H1 (cell line): ENCODE results near the gene POLN. TPM values are rescaled to one million over a fixed set of nuclear protein-coding genes. Genes with fewer than 3 reads are reported as not detected.

Source experiments
- ATF3 ChIP-seq: IDR thresholded peaks from 2 replicates; pipeline ENCODE4 v1.6.1; 2011; ENCODE audit warnings: low read depth, mild to moderate bottlenecking, low read length; ENCODE audit not compliant: insufficient read depth
- BACH1 ChIP-seq: IDR thresholded peaks from 2 replicates; pipeline ENCODE4 v1.6.1; 2012; ENCODE audit warnings: low read length, improper control_type of control experiment
- CBX5 ChIP-seq: fragments of 300-800, 300-1000 bp; sonication (generic); IDR thresholded peaks from 2 replicates; pipeline ENCODE4 v1.7.1; 2016; ENCODE audit warnings: antibody characterized with exemption, low read length, low read depth
- CREB1 ChIP-seq: IDR thresholded peaks from 2 replicates; pipeline ENCODE4 v1.6.1; 2012; ENCODE audit warnings: inconsistent platforms
- E2F6 ChIP-seq: IDR thresholded peaks from 2 replicates; pipeline ENCODE4 v1.6.1; 2012; ENCODE audit warnings: inconsistent platforms
- EGR1 ChIP-seq: IDR thresholded peaks from 2 replicates; pipeline ENCODE4 v1.6.1; 2011; ENCODE audit warnings: low read depth, low read length, borderline replicate concordance
- EP300 ChIP-seq, 2 experiments: IDR thresholded peaks; 1 replicate in 1 of 2; 2 replicates in 1 of 2; pipeline ENCODE4 v1.6.1; 2011 to 2012; ENCODE audit warnings: low read depth in 2 of 2, low read length in 2 of 2, mild to moderate bottlenecking in 2 of 2, borderline replicate concordance in 1 of 2, inconsistent platforms in 1 of 2, moderate library complexity in 1 of 2
- HDAC2 ChIP-seq, 2 experiments: fragments of 300-600 bp in 1 of 2; sonication (generic) in 1 of 2; IDR thresholded peaks; 2 replicates each; pipeline ENCODE4 v1.6.1; 2011 to 2012; ENCODE audit warnings: low read depth in 2 of 2, low read length in 2 of 2, mild to moderate bottlenecking in 2 of 2, moderate library complexity in 2 of 2, borderline replicate concordance in 1 of 2, inconsistent platforms in 1 of 2
- NANOG ChIP-seq: IDR thresholded peaks from 2 replicates; pipeline ENCODE4 v1.6.1; 2011; ENCODE audit warnings: low read length, low read depth, mild to moderate bottlenecking, inconsistent platforms; ENCODE audit not compliant: insufficient read depth, poor library complexity, severe bottlenecking
- NRF1 ChIP-seq: IDR thresholded peaks from 2 replicates; pipeline ENCODE4 v1.6.1; 2011; ENCODE audit warnings: mild to moderate bottlenecking, low read depth, low read length, improper control_type of control experiment
- SIN3A ChIP-seq, 2 experiments: IDR thresholded peaks in 1 of 2; conservative IDR thresholded peaks in 1 of 2; 2 replicates each; pipeline ENCODE4 v1.6.1; 2011 to 2012; ENCODE audit warnings: low read length in 2 of 2, improper control_type of control experiment in 1 of 2, low read depth in 1 of 2, mild to moderate bottlenecking in 1 of 2
- SRF ChIP-seq: IDR thresholded peaks from 2 replicates; pipeline ENCODE4 v1.6.1; 2011; ENCODE audit warnings: mild to moderate bottlenecking, low read depth, low read length, moderate library complexity
- TCF12 ChIP-seq: IDR thresholded peaks from 2 replicates; pipeline ENCODE4 v1.6.1; 2011; ENCODE audit warnings: low read depth, mild to moderate bottlenecking, low read length
- YY1 ChIP-seq: IDR thresholded peaks from 2 replicates; pipeline ENCODE4 v1.6.1; 2011; ENCODE audit warnings: low read depth, mild to moderate bottlenecking, low read length
- polyA plus RNA-seq, 7 experiments: library from polyadenylated mRNA; depleted of rRNA in 3 of 7; stranded (reverse) in 5 of 7; unstranded in 2 of 7; fragments of >200 nt in 5 of 7; fragments of 200-250 nt in 2 of 7; gene quantifications; 1 replicate in 5 of 7; 2 replicates in 1 of 7; 4 replicates in 1 of 7; pipeline versions ENCODE4 v1.2.1 to v1.2.3, GENCODE V29; 2011 to 2013; ENCODE audit warnings: missing spikeins in 2 of 7, mixed read lengths in 2 of 7
- total RNA-seq: library from RNA; stranded (reverse); fragmentation: NEBNext Ultra II Directional; extraction: Animal tissue kit (Norgen Biotek cat#: 25700); gene quantifications from 2 replicates; pipeline ENCODE4 v1.2.1, GENCODE V29; 2021
- TF ChIP-seq, protein P1 (sequence below): IDR thresholded peaks from 2 replicates; pipeline ENCODE4 v1.6.1; 2012; ENCODE audit warnings: inconsistent platforms

POLN gene
- total and polyA plus RNA-seq, 2 of the 8 experiments (the other 6 are each of a cell fraction or from before 2014, with no cell fraction given): 0.98 to 1.5 TPM

- TF ChIP-seq EGR1 (no peak), CREB1 (no peak), CBX5 (no peak), EP300 (IDR thresholded peaks at IDR 0.05; ENCODE audit: borderline replicate concordance in 1 of 2, low read depth in 2 of 2, low read length in 2 of 2) (no peak), E2F6 (no peak), YY1 (no peak), BACH1 (no peak), TCF12 (no peak), SRF (no peak), HDAC2 (IDR thresholded peaks at IDR 0.05; ENCODE audit: borderline replicate concordance in 1 of 2, low read depth in 2 of 2, low read length in 2 of 2) (no peak), NANOG (no peak), ATF3 (no peak), SIN3A (conservative IDR thresholded peaks at IDR 0.05 in 1 of 2, IDR thresholded peaks at IDR 0.05 in 1 of 2; ENCODE audit: low read depth in 1 of 2, low read length in 2 of 2) (no peak), NRF1 (no peak)
- TF ChIP-seq, protein P1, sequence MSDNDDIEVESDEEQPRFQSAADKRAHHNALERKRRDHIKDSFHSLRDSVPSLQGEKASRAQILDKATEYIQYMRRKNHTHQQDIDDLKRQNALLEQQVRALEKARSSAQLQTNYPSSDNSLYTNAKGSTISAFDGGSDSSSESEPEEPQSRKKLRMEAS: no peak
- TF ChIP-seq, all 59 proteins: peak for 0
Measured at GRCh38 chr4:2186865-2187172, 55.1 kb downstream of the POLN start (continued).
